Measurements from ENCODE around the gene DDX47. TPM values are rescaled to one million over a fixed set of nuclear protein-coding genes. Genes with fewer than 3 reads are reported as not detected.

DDX47 gene
- total and polyA plus RNA-seq, 2 of the 4 experiments (the other 2 are of a cell fraction), result 77.8 to 89.5 TPM

DNA sequence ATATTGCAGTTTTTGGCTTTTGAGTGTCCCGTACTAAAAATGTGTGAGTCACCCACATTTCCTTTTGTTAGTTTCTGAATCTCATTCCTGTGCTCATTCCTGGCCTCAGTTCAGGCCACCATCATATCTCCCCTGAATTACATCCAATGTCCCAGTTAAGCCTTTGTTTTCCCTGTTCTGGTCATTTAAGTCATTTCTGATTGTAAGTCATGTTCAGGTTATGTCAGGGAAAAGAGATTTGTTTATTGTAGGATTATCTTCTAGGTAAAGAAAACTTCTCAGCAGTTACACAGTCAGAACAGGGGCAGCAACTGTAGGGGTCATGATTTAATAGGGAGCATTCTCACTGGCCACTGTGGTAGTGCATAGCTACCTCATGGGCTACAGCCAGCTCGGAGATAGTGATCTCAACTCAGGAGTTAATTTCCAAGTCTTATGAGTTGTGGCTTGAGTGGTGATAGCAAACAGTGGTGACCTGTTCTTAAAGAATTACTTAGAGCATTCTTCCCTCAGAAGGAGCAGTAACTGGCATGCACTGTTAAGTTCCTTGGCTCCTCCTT lies 6.7 kb downstream of the DDX47 start:
- Histone ChIP-seq H3K9me3 (ENCODE audit: control insufficient read depth, insufficient read depth, low read length) (no peaks in the 10 kb centered on the region), H3K23ac (ENCODE audit: low read depth, low read length) (peak overlapping the region; percentile 63; the same call in 1 of the 2 replicates), H2BK5ac (ENCODE audit: low read depth, low read length, poor library complexity, severe bottlenecking) (peak overlapping the region; percentile 99), H3K9me1 (ENCODE audit: insufficient read depth, low read length) (peaks cover 13% of the 10 kb centered on the region), H2AK5ac (ENCODE audit: low read depth, low read length) (peak overlapping the region; percentile 11; the same call in 1 of the 2 replicates), H3K4ac (ENCODE audit: low read depth, low read length) (peak overlapping the region; percentile 91), H2AK9ac (replicated peaks; ENCODE audit: low read depth, low read length, poor library complexity) (no peak overlapping the region), H4K91ac (ENCODE audit: insufficient read depth, low read depth, low read length) (peak overlapping the region; percentile 8), H3K27ac (ENCODE audit: insufficient read depth, low read length) (peak overlapping the region; percentile 66), H4K20me1 (ENCODE audit: insufficient read depth, low read length) (peaks cover 7% of the 10 kb centered on the region; the same call in 1 of the 2 replicates), H4K8ac (ENCODE audit: low read depth in 2 of 2, low read length in 2 of 2) (peak overlapping the region; percentile 61 to 65; a peak in 3 of 4 replicates), H2BK20ac (ENCODE audit: low read depth, low read length) (peak overlapping the region; percentile 77; the same call in 1 of the 2 replicates), H3K4me2 (ENCODE audit: low read depth, low read length) (peak overlapping the region; percentile 57), H3K18ac (ENCODE audit: low read depth, low read length) (peak overlapping the region; percentile 87), H3K4me3 (ENCODE audit: insufficient read depth, low read depth, low read length) (no peak overlapping the region), H3K4me1 (ENCODE audit: control insufficient read depth, insufficient read depth, low read length) (peaks cover 25% of the 10 kb centered on the region), H3K36me3 (ENCODE audit: control insufficient read depth, insufficient read depth, low read length) (peaks cover 20% of the 10 kb centered on the region), H2BK15ac (ENCODE audit: low read depth, low read length) (peak overlapping the region; percentile 70; the same call in 2 of the 3 replicates), H2BK120ac (ENCODE audit: low read depth, low read length) (peak overlapping the region; percentile 89), H3K27me3 (ENCODE audit: control insufficient read depth, insufficient read depth, low read length) (no peaks in the 10 kb centered on the region), H2AFZ (replicated peaks; ENCODE audit: low read length, poor library complexity) (no peak overlapping the region), H3K9ac (ENCODE audit: low read depth, low read length) (no peak overlapping the region), H4K5ac (ENCODE audit: low read depth, low read length) (peak overlapping the region; percentile 35), H3K79me1 (ENCODE audit: low read depth in 1 of 2, low read length in 2 of 2) (peaks cover 28 to 69% of the 10 kb centered on the region in 2 experiments), H3K14ac (replicated peaks; ENCODE audit: low read depth, low read length) (peak overlapping the region; percentile 30), H3K56ac (ENCODE audit: extremely low read depth, insufficient read depth, low read length) (peak overlapping the region; percentile 86)
- ATAC-seq (ENCODE audit: low read depth) (peak; percentile 84), DNase-seq (peak; percentile 96)
- WGBS, 2 experiments (ENCODE audit: extremely low coverage in 2 of 2, insufficient read length in 1 of 2), result 0% methylated on average over 1 of the region's 2 CpGs; no CpG with 5 or more reads in 1 of the 2 experiments
- in situ Hi-C loops (cut with MboI; ENCODE audit: low sequenced_read_pairs) (no loop called here), dilution Hi-C loops (cut with HindIII; ENCODE audit: low sequenced_read_pairs, unreplicated experiment) (no loop called here), intact Hi-C loops (cut with micrococcal nuclease) (loop anchor here (5.0 kb wide), 1 partner anchor 93 kb away; no protein-coding TSS in a partner anchor)
- no TSS peak for BruUV-seq (replicated peaks)
- CTCF ChIA-PET, result interaction anchor here (1.0 kb wide), 1 partner anchor 156 kb away, joined by 4 read pairs; no protein-coding TSS in a partner anchor
- POLR2A ChIA-PET (ENCODE audit: unreplicated experiment), result interaction anchor here (0.8 to 1.3 kb wide), 2 partner anchors 28 to 33 kb away, joined by 3 to 5 read pairs; no protein-coding TSS in a partner anchor
- TF ChIP-seq MAZ (IDR thresholded peaks at IDR 0.05; ENCODE audit: borderline replicate concordance, low read depth, low read length), result no peak
- TF ChIP-seq RFX5 (IDR thresholded peaks at IDR 0.05; ENCODE audit: low read depth, low read length), result no peak
- TF ChIP-seq MAFK (IDR thresholded peaks at IDR 0.05; ENCODE audit: low read depth, low read length), result no peak
- TF ChIP-seq, protein P1, sequence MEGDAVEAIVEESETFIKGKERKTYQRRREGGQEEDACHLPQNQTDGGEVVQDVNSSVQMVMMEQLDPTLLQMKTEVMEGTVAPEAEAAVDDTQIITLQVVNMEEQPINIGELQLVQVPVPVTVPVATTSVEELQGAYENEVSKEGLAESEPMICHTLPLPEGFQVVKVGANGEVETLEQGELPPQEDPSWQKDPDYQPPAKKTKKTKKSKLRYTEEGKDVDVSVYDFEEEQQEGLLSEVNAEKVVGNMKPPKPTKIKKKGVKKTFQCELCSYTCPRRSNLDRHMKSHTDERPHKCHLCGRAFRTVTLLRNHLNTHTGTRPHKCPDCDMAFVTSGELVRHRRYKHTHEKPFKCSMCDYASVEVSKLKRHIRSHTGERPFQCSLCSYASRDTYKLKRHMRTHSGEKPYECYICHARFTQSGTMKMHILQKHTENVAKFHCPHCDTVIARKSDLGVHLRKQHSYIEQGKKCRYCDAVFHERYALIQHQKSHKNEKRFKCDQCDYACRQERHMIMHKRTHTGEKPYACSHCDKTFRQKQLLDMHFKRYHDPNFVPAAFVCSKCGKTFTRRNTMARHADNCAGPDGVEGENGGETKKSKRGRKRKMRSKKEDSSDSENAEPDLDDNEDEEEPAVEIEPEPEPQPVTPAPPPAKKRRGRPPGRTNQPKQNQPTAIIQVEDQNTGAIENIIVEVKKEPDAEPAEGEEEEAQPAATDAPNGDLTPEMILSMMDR (conservative IDR thresholded peaks at IDR 0.05; ENCODE audit: low read depth, low read length), result 0 out of 2 replicates have a peak, but pooled peaks have one; percentile 11
- no peak for TF ChIP-seq MXI1 (IDR thresholded peaks at IDR 0.05; ENCODE audit: borderline replicate concordance, low read depth, low read length)
- no peak for TF ChIP-seq RCOR1 (IDR thresholded peaks at IDR 0.05; ENCODE audit: insufficient replicate concordance, low read length)
- TF ChIP-seq, protein P2, sequence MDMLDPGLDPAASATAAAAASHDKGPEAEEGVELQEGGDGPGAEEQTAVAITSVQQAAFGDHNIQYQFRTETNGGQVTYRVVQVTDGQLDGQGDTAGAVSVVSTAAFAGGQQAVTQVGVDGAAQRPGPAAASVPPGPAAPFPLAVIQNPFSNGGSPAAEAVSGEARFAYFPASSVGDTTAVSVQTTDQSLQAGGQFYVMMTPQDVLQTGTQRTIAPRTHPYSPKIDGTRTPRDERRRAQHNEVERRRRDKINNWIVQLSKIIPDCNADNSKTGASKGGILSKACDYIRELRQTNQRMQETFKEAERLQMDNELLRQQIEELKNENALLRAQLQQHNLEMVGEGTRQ (IDR thresholded peaks at IDR 0.05; ENCODE audit: low read depth, low read length), result no peak
- peak; percentile 47; the same call in 1 of the 2 replicates for TF ChIP-seq FOS (IDR thresholded peaks at IDR 0.05; ENCODE audit: low read depth, low read length)
- no peak for TF ChIP-seq BHLHE40 (IDR thresholded peaks at IDR 0.05; ENCODE audit: low read depth, low read length)
- TF ChIP-seq POLR2A (IDR thresholded peaks at IDR 0.05; ENCODE audit: low read depth, low read length), result no peak
